Amniotic stem cell (primary cell): ENCODE data around the gene GZMA.

Source experiments
- DNase-seq: peaks from one replicate; lab custom pipeline; 2025; lab: John Stamatoyannopoulos, UW

Gene GZMA

DNA sequence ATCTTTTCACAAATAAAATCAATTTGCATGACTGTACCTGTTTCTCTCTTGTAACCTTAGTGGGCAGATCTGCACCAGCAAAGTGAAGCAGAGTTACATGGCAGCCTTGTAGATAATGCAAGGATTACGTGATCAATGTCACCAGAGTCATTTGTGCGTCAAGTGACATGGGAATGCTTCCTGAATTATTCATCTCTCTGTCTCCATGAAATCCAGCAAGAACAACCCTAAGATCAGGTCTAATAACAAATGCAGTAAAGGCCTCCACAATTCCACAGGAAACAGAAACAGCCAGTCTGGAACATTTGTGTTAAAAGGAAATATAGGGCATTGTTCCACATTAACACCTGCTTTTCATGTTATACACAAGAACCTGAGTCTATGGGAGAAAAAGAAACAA lies 7.8 kb downstream of the GZMA start:
- no peak for DNase-seq

DNA sequence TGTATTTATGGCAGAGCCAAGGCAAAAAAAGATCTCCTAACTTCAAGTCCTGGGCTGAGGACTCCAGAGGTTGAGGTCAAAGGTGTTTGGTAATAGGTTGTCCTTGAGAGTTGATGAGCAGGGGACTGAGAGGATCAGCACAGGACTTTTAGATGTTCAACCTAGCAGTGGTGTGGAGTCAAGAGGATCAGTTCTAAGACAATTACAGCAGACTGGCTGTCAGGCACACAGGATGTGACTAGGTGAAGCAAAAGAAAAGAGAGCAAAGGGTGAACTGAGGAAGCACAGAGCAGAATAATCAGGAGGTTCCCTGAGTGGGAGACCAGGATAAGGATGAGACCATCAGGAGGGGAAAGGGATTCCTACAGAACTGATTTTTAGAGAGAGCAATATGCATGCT lies 10.9 kb downstream of the GZMA start:
- DNase-seq: no peak

DNA sequence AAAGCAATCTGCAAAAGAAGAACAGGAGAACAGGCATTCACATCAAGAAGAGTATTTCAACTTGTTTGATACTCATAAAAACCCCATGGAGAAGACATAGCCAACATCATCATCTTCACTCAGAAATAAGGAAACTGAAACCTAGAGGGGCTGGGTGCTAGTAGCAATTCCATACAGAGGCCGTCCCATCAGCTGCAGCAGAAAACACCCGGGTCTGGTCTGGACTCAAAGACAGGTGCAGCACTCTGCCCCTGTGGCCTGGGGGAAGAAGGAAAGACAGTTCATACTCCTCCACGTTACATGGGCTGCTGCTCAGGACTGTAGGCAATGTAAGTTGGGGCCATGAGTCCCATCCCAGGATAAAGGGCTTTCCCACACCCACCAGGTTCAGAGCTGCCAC lies 11.6 kb downstream of the GZMA start:
- no peak for DNase-seq

DNA sequence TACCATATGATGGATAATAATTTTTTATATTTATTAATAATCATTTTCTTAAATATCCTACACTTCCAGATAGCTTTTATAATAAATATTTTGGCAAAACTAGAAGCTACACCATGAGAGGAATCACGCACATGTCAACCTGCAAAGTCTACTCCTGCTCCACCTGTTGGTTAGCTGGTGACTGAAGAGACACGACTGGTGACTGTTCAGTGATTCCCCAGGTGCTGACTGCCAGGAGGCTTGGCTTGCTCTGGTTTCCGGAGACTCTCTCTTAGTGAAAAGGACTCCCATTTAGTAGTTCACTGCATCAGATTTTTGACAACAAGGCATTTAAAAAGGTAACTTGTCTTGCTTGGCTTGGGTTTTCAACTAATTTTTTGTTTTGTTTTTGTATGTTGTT lies 20.9 kb downstream of the GZMA start:
- no peak for DNase-seq

DNA sequence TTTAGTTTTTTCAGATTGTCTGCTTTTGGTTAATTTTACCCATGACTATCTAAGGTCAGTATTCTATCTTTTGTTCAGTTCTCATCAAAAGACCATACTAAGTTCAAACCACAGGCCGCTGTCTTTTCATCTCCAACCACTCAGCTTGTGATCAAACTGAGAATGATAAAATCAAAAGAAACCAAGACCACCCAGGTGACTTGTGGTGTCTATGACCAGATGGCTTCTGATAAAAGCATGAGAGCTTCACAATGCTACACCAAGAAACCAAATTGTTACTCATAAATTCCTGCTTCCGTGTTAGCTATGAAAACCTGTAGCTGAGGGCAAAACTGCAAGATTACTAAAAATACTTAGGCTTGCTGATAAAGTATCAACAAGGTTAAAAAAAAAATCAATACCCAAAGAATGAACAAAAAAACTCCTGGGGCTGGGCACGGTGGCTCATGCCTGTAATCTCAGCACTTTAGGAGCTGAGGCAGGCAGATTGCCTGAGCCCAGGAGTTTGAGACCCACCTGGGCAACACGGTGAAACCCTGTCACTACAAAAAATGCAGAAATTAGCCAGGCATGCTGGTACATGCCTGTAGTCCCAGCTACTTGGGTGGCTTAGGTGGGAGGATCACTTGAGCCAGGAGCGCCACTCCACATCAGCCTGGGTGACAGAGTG lies 31.7 kb downstream of the GZMA start:
- no peak for DNase-seq

DNA sequence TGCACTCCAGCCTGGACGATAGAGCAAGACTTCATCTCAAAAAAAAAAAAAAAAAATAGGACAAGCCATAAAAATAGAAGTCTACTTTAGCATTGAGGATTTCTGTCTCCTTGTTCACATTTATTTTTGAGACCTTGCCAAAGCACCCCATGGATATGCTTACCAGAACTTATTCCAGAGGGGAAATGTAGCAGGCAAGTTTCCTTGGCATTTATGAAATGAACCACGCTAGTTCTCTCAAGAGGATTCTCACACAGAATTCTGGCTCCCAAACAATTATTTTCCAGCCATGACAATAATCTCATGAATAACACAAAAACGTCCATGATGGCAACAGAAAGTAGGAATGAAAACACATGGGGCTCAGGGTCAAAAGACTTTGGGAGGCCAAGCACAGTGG lies 34.1 kb downstream of the GZMA start:
- no peak for DNase-seq

- no peak for DNase-seq
Measured at GRCh38 chr5:55140908-55141665, 38.6 kb downstream of the GZMA start.

DNA sequence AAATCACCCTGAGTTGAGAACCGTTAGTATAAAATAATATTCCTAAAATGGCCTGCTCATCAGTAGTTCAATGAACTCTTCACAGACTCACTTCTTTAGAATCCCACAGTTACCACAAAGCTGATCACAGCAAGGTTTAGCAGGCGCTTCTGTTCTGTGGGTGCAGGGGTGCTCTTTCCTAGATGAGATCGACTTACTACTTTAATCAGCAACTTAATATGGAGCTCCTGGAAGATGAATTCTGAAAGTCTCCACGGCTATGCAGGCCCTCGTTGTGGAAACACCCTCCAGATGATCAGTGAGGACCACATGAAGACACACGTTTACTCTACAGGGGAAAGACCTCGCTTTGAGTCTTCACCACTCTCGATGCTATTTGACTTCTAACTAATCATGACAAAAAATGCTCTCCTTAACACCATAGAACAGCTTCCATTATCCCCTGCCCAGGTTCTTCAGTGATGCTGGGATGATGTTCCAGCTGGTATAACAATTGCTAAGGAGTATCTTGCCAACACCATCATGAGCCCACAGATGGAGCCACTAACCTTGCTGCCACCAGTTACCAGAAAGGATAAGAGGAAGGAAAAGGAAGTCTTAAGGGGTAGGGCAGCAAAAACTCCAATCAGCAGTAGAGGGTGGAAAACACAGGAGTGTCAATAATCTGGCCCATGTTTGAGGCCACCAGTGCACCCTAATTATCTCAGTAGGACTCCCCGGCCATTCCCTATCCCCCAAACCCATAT lies 39.7 kb downstream of the GZMA start:
- DNase-seq: no peak

DNA sequence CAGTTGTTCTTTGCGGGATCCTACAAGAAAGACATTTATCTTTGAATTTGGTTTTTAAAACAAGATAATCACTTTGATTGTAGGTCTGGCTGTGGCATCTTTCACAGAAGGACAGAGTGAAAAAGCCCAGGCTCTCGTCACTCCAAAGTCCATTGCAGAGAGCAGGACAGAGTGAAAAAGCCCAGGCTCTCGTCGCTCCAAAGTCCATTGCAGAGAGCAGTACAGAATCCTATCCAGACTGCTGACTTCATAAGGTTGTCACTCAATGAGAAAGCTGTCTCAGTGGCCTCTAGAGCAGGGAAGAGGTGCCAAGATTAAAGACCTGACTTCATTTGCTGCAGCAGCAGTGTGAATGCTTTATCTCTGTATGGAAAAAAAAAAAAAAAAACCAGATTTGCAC lies 41.2 kb downstream of the GZMA start:
- DNase-seq: no peak

DNA sequence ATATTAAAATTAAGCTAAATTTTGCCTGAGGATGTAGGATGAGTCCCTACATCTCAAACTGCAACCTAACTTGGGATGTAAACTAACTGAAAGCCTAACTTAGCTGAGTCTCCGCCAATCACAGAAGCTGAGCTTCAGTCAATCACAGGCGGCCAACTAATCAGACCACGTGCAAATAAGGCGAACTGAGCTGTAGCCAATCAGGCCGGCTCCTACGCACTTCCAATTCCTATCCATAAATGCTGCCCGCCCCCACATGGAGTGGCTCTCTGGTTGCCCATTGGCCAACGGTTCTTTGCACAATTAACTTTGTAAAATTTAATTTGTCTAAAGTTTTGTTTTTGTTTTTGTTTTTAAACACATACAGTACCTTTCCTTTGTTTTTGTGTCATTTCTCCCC lies 43.6 kb downstream of the GZMA start:
- DNase-seq: no peak

GRCh38 chr5:55146543-55147151 lies 44.2 kb downstream of the GZMA start:
- DNase-seq: peak; percentile 50

- no peak for DNase-seq
Measured at GRCh38 chr5:55149308-55149795, 46.9 kb downstream of the GZMA start.

DNA sequence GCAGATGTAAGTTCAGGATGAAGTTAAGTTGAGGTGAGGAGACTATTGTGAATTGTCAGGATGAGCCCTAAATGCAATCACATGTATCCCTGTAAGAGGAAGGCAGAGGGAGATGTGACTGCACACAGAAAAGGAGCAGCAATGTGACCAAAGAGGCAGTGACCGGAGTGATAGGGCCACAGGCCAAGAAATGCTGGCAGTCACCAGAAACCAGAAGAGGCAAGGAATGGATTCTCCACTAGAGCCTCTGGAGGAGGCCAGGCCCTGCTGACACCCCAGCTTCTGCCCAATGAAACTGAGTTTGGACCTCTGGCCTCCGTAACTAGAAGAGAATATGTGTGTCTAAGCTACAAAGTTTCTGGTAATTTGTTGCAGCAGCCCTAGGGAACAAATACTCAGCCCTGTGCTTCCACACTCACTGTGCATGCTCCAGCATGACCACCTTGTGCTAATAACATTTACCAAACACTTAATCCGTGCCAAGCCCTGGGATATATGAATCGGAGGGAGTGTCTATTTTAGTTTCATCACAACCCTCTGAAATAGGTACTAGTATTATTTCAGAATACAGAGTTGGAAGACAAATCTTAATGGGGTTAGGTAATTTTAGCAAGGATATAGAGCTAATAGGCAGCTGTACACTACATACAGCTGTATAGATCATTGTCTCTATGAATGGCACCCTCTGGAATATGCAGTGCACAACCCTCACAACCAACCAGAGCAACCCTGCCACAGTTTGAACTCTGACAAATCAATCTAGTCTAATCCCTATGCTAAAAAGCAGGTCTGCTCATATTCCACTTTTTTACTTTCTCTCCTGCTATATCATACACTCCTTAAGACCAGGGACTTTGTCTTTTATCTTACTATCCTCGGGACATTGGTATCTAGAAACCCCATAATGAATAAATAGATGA lies 49.7 kb downstream of the GZMA start:
- DNase-seq: no peak

- peak; percentile 34 for DNase-seq
Measured at GRCh38 chr5:55154873-55155272, 52.4 kb downstream of the GZMA start.
